H1 (cell line): ENCODE measurements around the gene CLCNKB. TPM values are rescaled to one million over a fixed set of nuclear protein-coding genes. Genes with fewer than 3 reads are reported as not detected.
"Not testable (repeated sequence)": the region's sequence is repeated elsewhere in the genome, so short reads cannot be mapped to it uniquely, and the experiment has no call there.

ENCODE experiments used
- CTCF ChIA-PET: fragments of 300-600 bp; sonication (Branson Sonifier 250); formaldehyde crosslinking; loops from one replicate; lab custom pipeline; 2021; ENCODE audit not compliant: partially characterized antibody; lab: Charles Lee
- POLR2A ChIA-PET: fragments of 300-600 bp; sonication (Branson Sonifier 250); formaldehyde crosslinking; loops from one replicate; lab custom pipeline; 2021; ENCODE audit warnings: inconsistent platforms; ENCODE audit not compliant: partially characterized antibody; lab: Charles Lee
- DNase-seq, 2 experiments: peaks; one replicate each; pipeline versions ENCODE4 v3.0.0 to v3.0.0-alpha.2; 2010 to 2022; ENCODE audit warnings: low spot score in 2 of 2, low read depth in 1 of 2, mixed read lengths in 1 of 2
- FAIRE-seq: peaks from 2 replicates; lab custom pipeline; 2011; peaks lifted over from hg19 to GRCh38; lab: Jason Lieb, UNC
- H2AFZ ChIP-seq: 2 replicates; pipeline ENCODE4 v1.8.1; 2012; ENCODE audit warnings: low read length, inconsistent platforms
- H2AK5ac ChIP-seq: 2 replicates; pipeline ENCODE4 v1.6.1; 2013; ENCODE audit warnings: low read depth, low read length
- H2BK120ac ChIP-seq: replicated peaks from 2 replicates; pipeline ENCODE3; 2013; ENCODE audit warnings: low read depth, low read length, inconsistent platforms
- H2BK12ac ChIP-seq: 2 replicates; pipeline ENCODE4 v1.6.1; 2013; ENCODE audit warnings: low read depth, low read length
- H2BK15ac ChIP-seq: 2 replicates; pipeline ENCODE4 v1.6.1; 2013; ENCODE audit warnings: low read length
- H2BK20ac ChIP-seq: 2 replicates; pipeline ENCODE4 v1.6.1; 2013; ENCODE audit warnings: low read length
- H2BK5ac ChIP-seq: 2 replicates; pipeline ENCODE4 v1.6.1; 2013; ENCODE audit warnings: low read depth, low read length
- H3K14ac ChIP-seq: 2 replicates; pipeline ENCODE4 v1.6.1; 2013; ENCODE audit warnings: inconsistent platforms; ENCODE audit not compliant: insufficient read length
- H3K18ac ChIP-seq: 2 replicates; pipeline ENCODE4 v1.6.1; 2013; ENCODE audit warnings: low read length; ENCODE audit errors: extremely low read depth
- H3K23ac ChIP-seq: 2 replicates; pipeline ENCODE4 v1.6.1; 2013; ENCODE audit warnings: inconsistent platforms; ENCODE audit not compliant: insufficient read length
- H3K23me2 ChIP-seq: 2 replicates; pipeline ENCODE4 v1.6.1; 2013; ENCODE audit warnings: low read depth, low read length
- H3K27ac ChIP-seq: 2 replicates; pipeline ENCODE4 v1.6.1; 2011; ENCODE audit warnings: low read depth, low read length, inconsistent platforms
- H3K27me3 ChIP-seq, 4 experiments: replicated peaks in 1 of 4; 1 replicate in 1 of 4; 2 replicates in 3 of 4; pipeline versions ENCODE4 v1.6.1 to v1.8.1; 2011 to 2013; ENCODE audit warnings: low read length in 3 of 4, mild to moderate bottlenecking in 3 of 4, inconsistent platforms in 2 of 4, mixed read lengths in 2 of 4, moderate library complexity in 1 of 4; ENCODE audit not compliant: control insufficient read depth in 3 of 4, insufficient read depth in 3 of 4; ENCODE audit errors: extremely low read depth in 1 of 4
- H3K36me3 ChIP-seq, 4 experiments: 2 replicates each; pipeline versions ENCODE4 v1.6.1 to v1.8.1; 2011 to 2013; ENCODE audit warnings: mild to moderate bottlenecking in 4 of 4, low read length in 3 of 4, moderate library complexity in 2 of 4, control low read depth in 1 of 4, inconsistent platforms in 1 of 4; ENCODE audit not compliant: insufficient read depth in 4 of 4, control insufficient read depth in 2 of 4
- H3K4ac ChIP-seq: replicated peaks from 2 replicates; pipeline ENCODE3; 2013; ENCODE audit warnings: low read length, low read depth, mixed read lengths, inconsistent platforms; ENCODE audit not compliant: insufficient read length
- H3K4me1 ChIP-seq, 4 experiments: replicated peaks in 1 of 4; 1 replicate in 1 of 4; 2 replicates in 3 of 4; pipeline versions ENCODE4 v1.6.1 to v1.8.1; 2011 to 2013; ENCODE audit warnings: low read length in 3 of 4, inconsistent platforms in 2 of 4, mixed read lengths in 1 of 4; ENCODE audit not compliant: insufficient read depth in 4 of 4, control insufficient read depth in 3 of 4
- H3K4me2 ChIP-seq, 2 experiments: 2 replicates each; pipeline versions ENCODE4 v1.6.1 to v1.8.1; 2011 to 2013; ENCODE audit warnings: low read depth in 2 of 2, low read length in 2 of 2, control low read depth in 1 of 2, inconsistent platforms in 1 of 2, mild to moderate bottlenecking in 1 of 2; ENCODE audit not compliant: insufficient read depth in 1 of 2
- H3K4me3 ChIP-seq, 4 experiments: fragments of 200-600, 300-600 bp in 1 of 4; sonication (generic), shearing (Covaris generic), sonication (Bioruptor Twin) in 1 of 4; 2 replicates each; pipeline versions ENCODE4 v1.5.1 to v1.8.1; 2011 to 2016; ENCODE audit warnings: low read length in 4 of 4, low read depth in 3 of 4, control low read depth in 2 of 4, inconsistent platforms in 2 of 4, mild to moderate bottlenecking in 2 of 4, mixed read lengths in 1 of 4, moderate library complexity in 1 of 4; ENCODE audit not compliant: insufficient read depth in 2 of 4; ENCODE audit errors: extremely low read depth in 1 of 4
- H3K56ac ChIP-seq: replicated peaks from 2 replicates; pipeline ENCODE3; 2013; ENCODE audit warnings: low read depth, mild to moderate bottlenecking, mixed read lengths, low read length, inconsistent platforms; ENCODE audit not compliant: insufficient read length
- H3K79me1 ChIP-seq: 2 replicates; pipeline ENCODE4 v1.6.1; 2013; ENCODE audit warnings: low read depth, low read length, control low read depth
- H3K79me2 ChIP-seq, 2 experiments: 2 replicates each; pipeline versions ENCODE4 v1.6.1 to v1.8.1; 2012 to 2013; ENCODE audit warnings: low read length in 2 of 2, mild to moderate bottlenecking in 2 of 2, inconsistent platforms in 1 of 2; ENCODE audit not compliant: insufficient read depth in 2 of 2, control insufficient read depth in 1 of 2
- H3K9ac ChIP-seq, 4 experiments: replicated peaks in 1 of 4; 1 replicate in 1 of 4; 2 replicates in 3 of 4; pipeline versions ENCODE4 v1.6.1 to v1.8.1; 2011 to 2013; ENCODE audit warnings: low read depth in 3 of 4, low read length in 3 of 4, control low read depth in 2 of 4, mild to moderate bottlenecking in 2 of 4, moderate library complexity in 2 of 4, inconsistent platforms in 1 of 4; ENCODE audit errors: extremely low read depth in 1 of 4
- H3K9me3 ChIP-seq, 2 experiments: 2 replicates each; pipeline versions ENCODE4 v1.6.1 to v1.8.1; 2012 to 2013; ENCODE audit warnings: mild to moderate bottlenecking in 2 of 2, moderate library complexity in 2 of 2, control low read depth in 1 of 2, inconsistent platforms in 1 of 2, low read depth in 1 of 2, low read length in 1 of 2, mixed read lengths in 1 of 2; ENCODE audit not compliant: insufficient read depth in 2 of 2
- H4K20me1 ChIP-seq, 2 experiments: replicated peaks in 1 of 2; 2 replicates each; pipeline versions ENCODE3 to v1.8.1; 2011 to 2013; ENCODE audit warnings: inconsistent platforms in 2 of 2, low read length in 2 of 2, mild to moderate bottlenecking in 1 of 2; ENCODE audit not compliant: insufficient read depth in 2 of 2, control insufficient read depth in 1 of 2
- H4K5ac ChIP-seq: 2 replicates; pipeline ENCODE4 v1.6.1; 2013; ENCODE audit warnings: low read length, low read depth, mixed read lengths, inconsistent platforms; ENCODE audit not compliant: insufficient read length
- H4K8ac ChIP-seq: 2 replicates; pipeline ENCODE4 v1.8.0; 2013; ENCODE audit warnings: mild to moderate bottlenecking, moderate library complexity, low read length, inconsistent platforms; ENCODE audit not compliant: insufficient read depth; ENCODE audit errors: extremely low read depth
- H4K91ac ChIP-seq: replicated peaks from 2 replicates; pipeline ENCODE3; 2013; ENCODE audit warnings: low read length, mixed read lengths, inconsistent platforms; ENCODE audit not compliant: insufficient read length
- WGBS, 2 experiments: shearing (Covaris generic) in 1 of 2; methylation state at CpG; one replicate each; pipeline versions ENCODE4 v1.1.6 to v1.1.7; 2013 to 2015; ENCODE audit warnings: low lambda C conversion rate in 2 of 2, mixed read lengths in 2 of 2, inconsistent platforms in 1 of 2, low coverage in 1 of 2, missing lambda C conversion rate in 1 of 2; ENCODE audit not compliant: insufficient replicate concordance in 2 of 2, insufficient coverage in 1 of 2, insufficient read length in 1 of 2; ENCODE audit errors: extremely low coverage in 1 of 2, missing lambda C conversion rate in 1 of 2; 5-methylcytosine and 5-hydroxymethylcytosine counted together
- polyA plus RNA-seq, 7 experiments: library from polyadenylated mRNA; depleted of rRNA in 3 of 7; stranded (reverse) in 5 of 7; unstranded in 2 of 7; fragments of >200 nt in 5 of 7; fragments of 200-250 nt in 2 of 7; gene quantifications; 1 replicate in 5 of 7; 2 replicates in 1 of 7; 4 replicates in 1 of 7; pipeline versions ENCODE4 v1.2.1 to v1.2.3, GENCODE V29; 2011 to 2013; ENCODE audit warnings: missing spikeins in 2 of 7, mixed read lengths in 2 of 7
- total RNA-seq: library from RNA; stranded (reverse); fragmentation: NEBNext Ultra II Directional; extraction: Animal tissue kit (Norgen Biotek cat#: 25700); gene quantifications from 2 replicates; pipeline ENCODE4 v1.2.1, GENCODE V29; 2021

CLCNKB gene
- total and polyA plus RNA-seq, 2 of the 8 experiments (the other 6 are each of a cell fraction or from before 2014, with no cell fraction given): 1.2 to 3.5 TPM

- H2BK12ac ChIP-seq, H3K9me3 ChIP-seq, H3K23me2 ChIP-seq, H3K4me3 ChIP-seq, H3K18ac ChIP-seq, H3K56ac ChIP-seq, H2BK15ac ChIP-seq, H4K5ac ChIP-seq, H3K4me2 ChIP-seq, H2AK5ac ChIP-seq, H4K8ac ChIP-seq, DNase-seq, H3K14ac ChIP-seq, H3K4ac ChIP-seq, H3K9ac ChIP-seq, H2BK120ac ChIP-seq, H2AFZ ChIP-seq, H3K23ac ChIP-seq, POLR2A ChIA-PET, H3K36me3 ChIP-seq, H3K79me2 ChIP-seq, H3K79me1 ChIP-seq, H3K27ac ChIP-seq, H4K20me1 ChIP-seq, H3K27me3 ChIP-seq, H2BK5ac ChIP-seq, H2BK20ac ChIP-seq, H4K91ac ChIP-seq: not testable (repeated sequence)
- 82% methylated on average over 9 of the region's 9 CpGs; no CpG with 5 or more reads in 1 of the 2 experiments for WGBS, 2 experiments
- H3K4me1 ChIP-seq: peaks cover 0 to 19% (median 8%) of the 10 kb centered on the region in 4 experiments; a peak in 5 of 7 replicates
- CTCF ChIA-PET: interaction anchor here (1.3 to 6.7 kb wide), 4 partner anchors 11 to 600 kb away, joined by 3 to 74 read pairs (median 27); no protein-coding TSS in a partner anchor
- peak; percentile 13 for FAIRE-seq
Measured at GRCh38 chr1:16020878-16021277, 22.7 kb upstream of the CLCNKB start.
